Smooth muscle cell (in vitro differentiated cells): ENCODE results near the gene CD19. TPM values are rescaled to one million over a fixed set of nuclear protein-coding genes. Genes with fewer than 3 reads are reported as not detected.

Experiments
- DNase-seq: peaks from one replicate; lab custom pipeline; 2025; ENCODE audit not compliant: unreplicated experiment; lab: John Stamatoyannopoulos, UW
- H2AFZ ChIP-seq: fragments of 200-600 bp; sonication (generic); 2 replicates; pipeline ENCODE4 v1.6.0; 2016; ENCODE audit warnings: antibody characterized with exemption, low read depth, mild to moderate bottlenecking
- H3F3A ChIP-seq: fragments of 200-600 bp; sonication (generic); 2 replicates; pipeline ENCODE4 v1.6.0; 2017; ENCODE audit warnings: antibody characterized with exemption, low read depth
- H3K27ac ChIP-seq: fragments of 200-600 bp; sonication (generic); 2 replicates; pipeline ENCODE4 v1.5.1; 2016; ENCODE audit warnings: low read depth, mild to moderate bottlenecking
- H3K27me3 ChIP-seq: fragments of 200-600 bp; sonication (generic); 2 replicates; pipeline ENCODE4 v1.6.1; 2016; ENCODE audit warnings: low read depth, mild to moderate bottlenecking
- H3K36me3 ChIP-seq: fragments of 200-600 bp; sonication (generic); 2 replicates; pipeline ENCODE4 v1.5.1; 2016; ENCODE audit warnings: low read depth
- H3K4me1 ChIP-seq: fragments of 200-600 bp; sonication (generic); 2 replicates; pipeline ENCODE4 v1.5.1; 2016; ENCODE audit warnings: low read depth
- H3K4me2 ChIP-seq: fragments of 200-600 bp; sonication (generic); 2 replicates; pipeline ENCODE4 v1.6.0; 2016; ENCODE audit warnings: mild to moderate bottlenecking
- H3K4me3 ChIP-seq: fragments of 200-600 bp; sonication (generic); 2 replicates; pipeline ENCODE4 v1.5.1; 2016; ENCODE audit warnings: mild to moderate bottlenecking
- H3K79me2 ChIP-seq: fragments of 200-600 bp; sonication (generic); 2 replicates; pipeline ENCODE4 v1.6.0; 2016; ENCODE audit warnings: low read depth, mild to moderate bottlenecking
- H3K9ac ChIP-seq: fragments of 200-600 bp; sonication (generic); 2 replicates; pipeline ENCODE4 v1.6.0; 2016; ENCODE audit warnings: low read depth
- H3K9me3 ChIP-seq: fragments of 200-600 bp; sonication (generic); replicated peaks from 2 replicates; pipeline ENCODE4 v1.5.1; 2016; ENCODE audit warnings: low read depth
- H4K20me1 ChIP-seq: fragments of 200-600 bp; sonication (generic); 2 replicates; pipeline ENCODE4 v1.6.0; 2016; ENCODE audit warnings: low read depth
- CTCF ChIP-seq: fragments of 200-600 bp; sonication (generic); IDR thresholded peaks from 2 replicates; pipeline ENCODE4 v1.5.1; 2017; ENCODE audit warnings: borderline replicate concordance, mild to moderate bottlenecking, antibody characterized with exemption; ENCODE audit not compliant: insufficient read depth, poor library complexity, severe bottlenecking
- WGBS: methylation state at CpG from one replicate; pipeline ENCODE4 v1.1.7; 2016; ENCODE audit warnings: low lambda C conversion rate; 5-methylcytosine and 5-hydroxymethylcytosine counted together
- polyA plus RNA-seq: library from polyadenylated mRNA; unstranded; fragments of >200 nt; fragmentation: Nextera tagmentation; extraction: Ambion mirVana; gene quantifications from 2 replicates; pipeline ENCODE4 v1.2.1, GENCODE V29; 2016
- total RNA-seq: library from RNA; depleted of rRNA; stranded (reverse); fragments of >200 nt; gene quantifications from 2 replicates; pipeline ENCODE4 v1.2.3, GENCODE V29; 2014

The CD19 gene
- total and polyA plus RNA-seq, 2 experiments from 2014 or later: not detected

GRCh38 chr16:28984619-28985135, 52.9 kb downstream of the CD19 start, which contains the start of gene LAT:
TSS of gene LAT (plus strand) at chr16:28985052. CDS start at chr16:28985418, 366 bp downstream.
- Histone ChIP-seq H3F3A (no peaks in the 10 kb centered on the region), H3K9me3 (no peaks in the 10 kb centered on the region), H3K4me2 (no peak within 1 kb of the TSS), H3K36me3 (peaks cover 3% of the 10 kb centered on the region), H3K79me2 (no peaks in the 10 kb centered on the region), H2AFZ (no peak within 1 kb of the TSS), H3K27ac (no peak within 1 kb of the TSS), H3K4me3 (no peak within 1 kb of the TSS), H3K9ac (no peak within 1 kb of the TSS), H3K27me3 (no peaks in the 10 kb centered on the region), H4K20me1 (no peaks in the 10 kb centered on the region), H3K4me1 (no peaks in the 10 kb centered on the region)
- no peak for TF ChIP-seq CTCF
- DNase-seq: no peak
- WGBS: 91% methylated on average over 16 of the region's 24 CpGs

GRCh38 chr16:28985211-28986041, 53.7 kb downstream of the CD19 start:
- no peak overlapping the region for H2AFZ ChIP-seq
- no peak overlapping the region for H3K4me2 ChIP-seq
- DNase-seq: no peak
- H4K20me1 ChIP-seq: no peaks in the 10 kb centered on the region
- H3K79me2 ChIP-seq: no peaks in the 10 kb centered on the region
- H3K27ac ChIP-seq: no peak overlapping the region
- H3K27me3 ChIP-seq: no peaks in the 10 kb centered on the region
- peaks cover 3% of the 10 kb centered on the region for H3K36me3 ChIP-seq
- H3K4me3 ChIP-seq: no peak overlapping the region
- no peak for TF ChIP-seq CTCF
- H3F3A ChIP-seq: no peaks in the 10 kb centered on the region
- WGBS: 98% methylated on average over 19 of the region's 19 CpGs
- H3K9me3 ChIP-seq: no peaks in the 10 kb centered on the region
- H3K9ac ChIP-seq: no peak overlapping the region
- H3K4me1 ChIP-seq: no peaks in the 10 kb centered on the region

GRCh38 chr16:28986046-28986445, 54.3 kb downstream of the CD19 start:
- Histone ChIP-seq H3K4me1 (no peaks in the 10 kb centered on the region), H3K27me3 (no peaks in the 10 kb centered on the region), H3K79me2 (no peaks in the 10 kb centered on the region), H3K36me3 (peaks cover 3% of the 10 kb centered on the region), H3K9ac (no peak overlapping the region), H3F3A (no peaks in the 10 kb centered on the region), H4K20me1 (no peaks in the 10 kb centered on the region), H3K4me3 (no peak overlapping the region), H2AFZ (no peak overlapping the region), H3K9me3 (no peaks in the 10 kb centered on the region), H3K4me2 (no peak overlapping the region), H3K27ac (no peak overlapping the region)
- no peak for DNase-seq
- WGBS: 95% methylated on average over 7 of the region's 9 CpGs
- no peak for TF ChIP-seq CTCF
